AG08395 (cell line): ENCODE results near the gene CCBE1.

Experiments
- DNase-seq: peaks from one replicate; pipeline ENCODE4 v3.0.0; 2012; ENCODE audit warnings: mixed read lengths, low spot score

Gene CCBE1

DNA sequence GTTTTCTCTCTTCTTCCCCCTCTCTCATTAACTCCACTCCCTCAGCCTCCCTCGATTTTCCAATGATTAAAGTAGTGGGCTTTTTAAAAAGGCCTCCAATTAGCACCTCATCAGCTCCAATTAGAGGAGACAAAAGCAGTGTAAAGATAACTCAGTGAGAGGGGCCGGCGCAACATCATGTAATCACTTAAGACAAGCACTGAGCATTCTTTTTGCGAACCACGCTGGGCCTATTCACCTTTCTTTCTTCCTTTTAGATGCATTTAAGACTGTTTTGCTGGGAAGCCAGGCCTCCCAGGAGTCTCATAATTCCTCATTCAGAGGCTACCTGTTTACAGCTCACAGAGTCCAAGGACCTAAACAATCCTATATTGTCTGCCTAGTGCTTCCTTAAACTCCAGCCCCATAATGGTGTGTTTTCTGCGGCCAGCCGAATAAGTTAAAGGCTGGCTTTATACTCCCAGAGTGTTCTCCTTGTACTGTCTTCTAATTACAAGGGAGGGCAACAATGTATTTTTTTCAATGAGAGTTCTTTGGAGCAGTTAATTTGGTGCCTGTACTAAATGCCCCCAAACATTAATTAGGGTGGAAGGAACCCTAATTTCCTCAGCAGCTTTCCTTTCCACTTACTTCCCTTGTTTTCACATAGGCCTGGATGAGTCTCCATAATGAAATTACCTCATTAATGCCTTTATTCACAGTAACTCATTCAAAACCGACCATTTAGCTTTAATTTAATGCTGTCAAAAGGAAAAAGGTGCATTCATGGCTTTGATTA lies 310.1 kb downstream of the CCBE1 start:
- DNase-seq: no peak

- DNase-seq: no peak
These were observed 312.0 kb downstream of the CCBE1 start for GRCh38 chr18:59385191-59385590.

GRCh38 chr18:59383851-59384250 lies 313.4 kb downstream of the CCBE1 start:
- DNase-seq: no peak

GRCh38 chr18:59382383-59382782 lies 314.8 kb downstream of the CCBE1 start:
- no peak for DNase-seq

DNA sequence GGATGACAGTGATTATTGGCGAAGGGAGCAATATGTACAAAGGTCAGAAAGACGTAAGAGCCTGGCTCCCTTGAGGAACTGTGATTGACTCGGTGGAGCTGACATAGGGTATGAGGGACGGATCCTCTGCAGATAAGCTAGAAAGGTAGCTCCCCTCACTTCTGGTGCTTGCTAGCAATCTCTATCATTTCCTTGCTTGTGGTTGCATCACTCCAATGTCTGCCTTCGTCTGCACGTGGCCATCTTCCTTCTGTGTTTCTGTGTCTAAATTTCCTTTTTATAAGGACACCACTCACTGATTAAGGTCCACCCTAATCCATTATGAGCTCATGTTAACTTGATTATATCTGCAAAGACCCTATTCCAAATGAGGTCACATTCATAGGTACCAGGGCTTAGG lies 315.3 kb downstream of the CCBE1 start:
- no peak for DNase-seq
